Measurements from ENCODE around the gene RNF5.
"Not testable (repeated sequence)": the region's sequence is repeated elsewhere in the genome, so short reads cannot be mapped to it uniquely, and the experiment has no call there.

RNF5 gene

DNA sequence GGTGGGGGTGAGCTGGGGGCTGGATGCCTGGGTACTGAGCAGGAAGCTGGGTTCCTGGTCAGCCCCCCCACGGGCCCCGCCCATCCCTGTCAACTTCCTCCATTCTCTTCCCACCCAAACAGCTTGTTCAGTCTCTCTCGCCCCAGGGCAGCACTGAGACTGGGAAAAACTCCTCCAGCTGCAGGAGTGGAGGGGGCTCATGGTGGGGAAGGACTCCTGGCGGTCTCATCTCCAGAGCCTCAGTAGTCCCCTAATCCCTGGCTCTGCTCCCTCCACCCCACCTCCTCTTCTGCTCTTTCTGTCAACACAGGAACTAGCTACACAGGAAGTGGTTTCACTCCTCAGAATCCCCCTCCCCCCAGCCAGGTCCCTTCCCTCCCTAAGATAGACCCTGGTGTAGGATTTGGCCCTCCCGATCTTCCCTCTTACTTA, 14.4 kb downstream of the RNF5 start, which contains the start of gene GPSM3:
Gene GPSM3, minus strand, starts transcription at position 36 of the 432 bp plus-strand sequence. CDS start 130 bp downstream, outside the sequence.
- H3K27ac Mint-ChIP-seq: peak within 1 kb of the TSS; percentile 97
- peaks cover 86% of the 10 kb centered on the region for H3K4me1 Mint-ChIP-seq
- no peaks in the 10 kb centered on the region for H3K27me3 Mint-ChIP-seq (ENCODE audit: low read depth, poor library complexity)
- no peaks in the 10 kb centered on the region for H3K9me3 Mint-ChIP-seq
- H3K4me3 Mint-ChIP-seq: peak within 1 kb of the TSS; percentile 69
- DNase-seq: no peak
- TF ChIP-seq, protein P1, sequence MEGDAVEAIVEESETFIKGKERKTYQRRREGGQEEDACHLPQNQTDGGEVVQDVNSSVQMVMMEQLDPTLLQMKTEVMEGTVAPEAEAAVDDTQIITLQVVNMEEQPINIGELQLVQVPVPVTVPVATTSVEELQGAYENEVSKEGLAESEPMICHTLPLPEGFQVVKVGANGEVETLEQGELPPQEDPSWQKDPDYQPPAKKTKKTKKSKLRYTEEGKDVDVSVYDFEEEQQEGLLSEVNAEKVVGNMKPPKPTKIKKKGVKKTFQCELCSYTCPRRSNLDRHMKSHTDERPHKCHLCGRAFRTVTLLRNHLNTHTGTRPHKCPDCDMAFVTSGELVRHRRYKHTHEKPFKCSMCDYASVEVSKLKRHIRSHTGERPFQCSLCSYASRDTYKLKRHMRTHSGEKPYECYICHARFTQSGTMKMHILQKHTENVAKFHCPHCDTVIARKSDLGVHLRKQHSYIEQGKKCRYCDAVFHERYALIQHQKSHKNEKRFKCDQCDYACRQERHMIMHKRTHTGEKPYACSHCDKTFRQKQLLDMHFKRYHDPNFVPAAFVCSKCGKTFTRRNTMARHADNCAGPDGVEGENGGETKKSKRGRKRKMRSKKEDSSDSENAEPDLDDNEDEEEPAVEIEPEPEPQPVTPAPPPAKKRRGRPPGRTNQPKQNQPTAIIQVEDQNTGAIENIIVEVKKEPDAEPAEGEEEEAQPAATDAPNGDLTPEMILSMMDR (IDR thresholded peaks at IDR 0.05): no peak
- H3K36me3 Mint-ChIP-seq (ENCODE audit: low read depth): peaks cover 3% of the 10 kb centered on the region

- peak overlapping the region; percentile 69 for H3K4me3 Mint-ChIP-seq
- peak overlapping the region; percentile 94 for H3K27ac Mint-ChIP-seq
- not testable (repeated sequence) for H3K27me3 Mint-ChIP-seq (ENCODE audit: low read depth, poor library complexity); DNase-seq; H3K36me3 Mint-ChIP-seq (ENCODE audit: low read depth); H3K9me3 Mint-ChIP-seq
- peaks cover 81% of the 10 kb centered on the region for H3K4me1 Mint-ChIP-seq
These were observed 14.9 kb downstream of the RNF5 start for GRCh38 chr6:32193096-32193495.

- Mint-ChIP-seq H3K4me1 (peaks cover 73% of the 10 kb centered on the region), H3K27ac (peak overlapping the region; percentile 86)
These were observed 16.2 kb downstream of the RNF5 start for GRCh38 chr6:32194388-32194787.

DNA sequence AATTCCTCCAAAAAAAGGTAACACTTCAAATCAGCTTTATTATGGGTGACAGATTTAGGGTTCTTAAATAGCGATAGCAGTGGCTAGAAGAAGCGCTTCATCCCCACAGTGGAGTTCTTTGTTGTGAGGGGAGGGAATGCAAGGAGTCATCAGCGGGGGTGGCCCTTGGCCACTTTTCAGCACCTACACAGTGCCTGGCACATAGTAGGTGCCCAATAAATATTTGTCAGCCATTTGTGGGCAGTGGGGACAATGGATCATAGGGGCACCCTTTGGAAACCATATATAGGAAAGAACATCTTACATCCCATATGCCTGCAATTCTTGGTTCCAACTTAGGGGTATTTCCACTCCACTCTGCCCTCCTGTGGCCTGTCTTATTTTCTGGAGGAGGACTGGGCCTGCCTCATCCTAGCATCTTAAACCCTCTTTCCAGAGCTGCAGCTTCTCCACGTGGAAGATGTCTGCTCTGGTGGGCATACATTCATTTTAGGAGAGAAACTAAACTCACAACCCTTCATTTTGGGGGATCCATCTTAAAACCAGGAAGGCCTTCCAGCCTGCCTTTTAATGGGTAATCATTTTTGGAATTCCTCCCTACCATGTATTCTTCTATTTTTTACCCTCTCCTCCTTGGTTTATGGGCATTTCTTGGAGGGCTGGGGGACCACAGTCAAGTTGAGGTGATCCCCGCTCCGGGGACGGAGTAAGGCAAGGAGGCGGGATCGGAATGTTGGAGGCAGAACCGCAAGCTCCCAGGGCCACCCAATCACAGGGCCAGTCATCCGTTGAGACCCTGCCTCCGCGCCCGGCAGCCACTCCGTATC, 16.8 kb downstream of the RNF5 start:
- H3K9me3 Mint-ChIP-seq: no peaks in the 10 kb centered on the region
- DNase-seq: no peak
- TF ChIP-seq, protein P1 (IDR thresholded peaks at IDR 0.05): no peak
- no peaks in the 10 kb centered on the region for H3K27me3 Mint-ChIP-seq (ENCODE audit: low read depth, poor library complexity)
- no peaks in the 10 kb centered on the region for H3K36me3 Mint-ChIP-seq (ENCODE audit: low read depth)
- peak overlapping the region; percentile 98 for H3K27ac Mint-ChIP-seq
- peaks cover 73% of the 10 kb centered on the region for H3K4me1 Mint-ChIP-seq
- peak overlapping the region; percentile 90 for H3K4me3 Mint-ChIP-seq

More at GRCh38 chr6:32194388-32194787, 16.2 kb downstream of the RNF5 start:
- no peak for DNase-seq
- Mint-ChIP-seq H3K36me3 (ENCODE audit: low read depth) (no peaks in the 10 kb centered on the region), H3K4me3 (peak overlapping the region; percentile 90), H3K27me3 (ENCODE audit: low read depth, poor library complexity) (no peaks in the 10 kb centered on the region), H3K9me3 (no peaks in the 10 kb centered on the region)
- TF ChIP-seq, protein P1 (IDR thresholded peaks at IDR 0.05): no peak

DNA sequence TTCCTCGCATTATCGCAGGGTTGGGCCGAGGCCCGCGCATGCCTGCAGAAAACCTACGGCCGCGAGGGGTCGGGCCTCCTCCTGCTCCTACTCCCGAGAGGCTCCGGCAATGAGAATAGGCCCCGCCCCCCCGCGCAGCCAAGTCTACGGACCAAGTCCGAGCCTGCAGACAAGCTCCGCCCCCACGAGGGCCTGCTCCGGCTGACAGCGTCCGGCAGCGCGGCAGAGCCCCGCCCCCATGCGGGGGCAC, 17.4 kb downstream of the RNF5 start:
- peak; percentile 100 for DNase-seq
- peaks cover 73% of the 10 kb centered on the region for H3K4me1 Mint-ChIP-seq
- TF ChIP-seq, protein P1 (IDR thresholded peaks at IDR 0.05): peak; percentile 30
- peak overlapping the region; percentile 90 for H3K4me3 Mint-ChIP-seq
- H3K9me3 Mint-ChIP-seq: no peaks in the 10 kb centered on the region
- no peaks in the 10 kb centered on the region for H3K36me3 Mint-ChIP-seq (ENCODE audit: low read depth)
- H3K27me3 Mint-ChIP-seq (ENCODE audit: low read depth, poor library complexity): peaks cover 2% of the 10 kb centered on the region
- H3K27ac Mint-ChIP-seq: no peak overlapping the region

GRCh38 chr6:32195902-32196681, 17.9 kb downstream of the RNF5 start:
- no peaks in the 10 kb centered on the region for H3K9me3 Mint-ChIP-seq
- H3K4me3 Mint-ChIP-seq: peak overlapping the region; percentile 90
- H3K36me3 Mint-ChIP-seq (ENCODE audit: low read depth): no peaks in the 10 kb centered on the region

More at GRCh38 chr6:32195902-32196681, 17.9 kb downstream of the RNF5 start:
- H3K27ac Mint-ChIP-seq: peak overlapping the region; percentile 100
- H3K4me1 Mint-ChIP-seq: peaks cover 68% of the 10 kb centered on the region
- TF ChIP-seq, protein P1 (IDR thresholded peaks at IDR 0.05): no peak
- H3K27me3 Mint-ChIP-seq (ENCODE audit: low read depth, poor library complexity): peaks cover 2% of the 10 kb centered on the region
- DNase-seq: peak; percentile 80
